Measurements from ENCODE around the gene TJP3.

The TJP3 gene

DNA sequence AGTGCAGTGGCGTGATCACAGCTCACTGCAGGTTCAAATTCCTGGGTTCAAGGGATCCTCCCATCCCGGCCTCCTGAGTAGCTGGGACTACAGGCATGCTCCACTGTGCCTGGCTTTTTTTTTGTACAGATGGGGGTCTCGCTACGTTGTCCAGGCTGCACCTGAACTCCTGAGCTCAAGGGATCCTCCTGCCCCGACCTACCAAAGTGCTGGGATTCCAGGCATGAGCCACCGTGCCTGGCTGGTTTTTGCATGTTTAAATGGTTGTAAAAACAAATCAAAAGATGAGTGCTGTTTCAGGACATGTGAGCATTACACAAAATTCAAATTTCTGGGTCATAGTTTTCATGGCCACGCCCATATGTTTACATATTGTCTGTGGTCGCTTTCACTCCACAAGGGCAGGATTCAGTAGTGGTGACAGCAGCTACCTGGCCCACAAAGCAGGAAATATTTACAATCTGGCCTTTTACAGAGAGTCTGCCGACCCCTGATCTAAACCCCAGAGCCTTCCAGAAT is 72.7 kb downstream of the TJP3 start:
- TF ChIP-seq, protein P1, sequence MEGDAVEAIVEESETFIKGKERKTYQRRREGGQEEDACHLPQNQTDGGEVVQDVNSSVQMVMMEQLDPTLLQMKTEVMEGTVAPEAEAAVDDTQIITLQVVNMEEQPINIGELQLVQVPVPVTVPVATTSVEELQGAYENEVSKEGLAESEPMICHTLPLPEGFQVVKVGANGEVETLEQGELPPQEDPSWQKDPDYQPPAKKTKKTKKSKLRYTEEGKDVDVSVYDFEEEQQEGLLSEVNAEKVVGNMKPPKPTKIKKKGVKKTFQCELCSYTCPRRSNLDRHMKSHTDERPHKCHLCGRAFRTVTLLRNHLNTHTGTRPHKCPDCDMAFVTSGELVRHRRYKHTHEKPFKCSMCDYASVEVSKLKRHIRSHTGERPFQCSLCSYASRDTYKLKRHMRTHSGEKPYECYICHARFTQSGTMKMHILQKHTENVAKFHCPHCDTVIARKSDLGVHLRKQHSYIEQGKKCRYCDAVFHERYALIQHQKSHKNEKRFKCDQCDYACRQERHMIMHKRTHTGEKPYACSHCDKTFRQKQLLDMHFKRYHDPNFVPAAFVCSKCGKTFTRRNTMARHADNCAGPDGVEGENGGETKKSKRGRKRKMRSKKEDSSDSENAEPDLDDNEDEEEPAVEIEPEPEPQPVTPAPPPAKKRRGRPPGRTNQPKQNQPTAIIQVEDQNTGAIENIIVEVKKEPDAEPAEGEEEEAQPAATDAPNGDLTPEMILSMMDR (IDR thresholded peaks at IDR 0.05; ENCODE audit: extremely low read depth, insufficient read depth, missing control alignments), result no peak
- in situ Hi-C loops (cut with MboI; ENCODE audit: low pct_unique_long_range_greater_than_20kb, low sequenced_read_pairs, unreplicated experiment), result no loop called here
- no peak for DNase-seq (ENCODE audit: low spot score)

DNA sequence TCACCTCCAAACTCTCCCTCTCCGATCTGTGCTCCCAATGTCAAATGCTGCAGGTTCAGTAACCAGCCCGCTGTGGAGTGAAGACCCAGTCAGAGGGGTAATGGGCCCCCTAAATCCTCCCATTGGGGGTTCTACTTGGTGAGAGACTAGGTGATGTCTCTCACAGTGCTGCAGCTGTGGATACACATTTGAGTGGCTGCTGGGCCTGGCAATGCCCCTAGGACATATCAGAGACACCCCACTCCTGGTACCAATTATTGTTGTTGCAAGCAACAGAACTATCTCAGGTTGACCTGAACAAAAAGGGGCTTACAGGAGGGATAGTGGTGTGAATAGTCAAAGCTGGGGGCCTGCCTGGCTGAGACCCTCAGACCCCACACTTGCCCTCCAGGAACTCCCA is 73.4 kb downstream of the TJP3 start:
- in situ Hi-C loops (cut with MboI; ENCODE audit: low pct_unique_long_range_greater_than_20kb, low sequenced_read_pairs, unreplicated experiment), result no loop called here
- TF ChIP-seq, protein P1 (IDR thresholded peaks at IDR 0.05; ENCODE audit: extremely low read depth, insufficient read depth, missing control alignments), result no peak
- DNase-seq (ENCODE audit: low spot score), result no peak

DNA sequence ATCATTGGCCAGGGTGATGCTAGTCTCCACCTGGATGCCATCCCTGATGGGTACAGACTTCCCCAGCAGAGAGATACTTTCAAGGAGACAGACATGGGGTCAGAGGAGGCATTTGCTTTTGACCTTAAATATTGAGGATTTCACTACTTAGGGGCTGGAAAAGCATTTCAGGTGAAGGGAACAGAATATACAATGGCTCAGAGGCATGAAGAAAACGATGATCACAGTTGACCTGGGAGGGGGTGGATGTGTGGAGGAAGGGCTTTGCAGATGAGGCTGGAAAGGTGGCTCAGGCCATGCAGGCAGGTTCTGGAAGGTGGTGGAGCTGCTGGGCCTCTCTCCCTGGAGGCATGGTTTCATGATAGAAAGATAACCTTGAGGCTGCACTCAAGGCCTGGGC is 74.1 kb downstream of the TJP3 start:
- in situ Hi-C loops (cut with MboI; ENCODE audit: low pct_unique_long_range_greater_than_20kb, low sequenced_read_pairs, unreplicated experiment), result no loop called here
- TF ChIP-seq, protein P1 (IDR thresholded peaks at IDR 0.05; ENCODE audit: extremely low read depth, insufficient read depth, missing control alignments), result no peak
- no peak for DNase-seq (ENCODE audit: low spot score)

DNA sequence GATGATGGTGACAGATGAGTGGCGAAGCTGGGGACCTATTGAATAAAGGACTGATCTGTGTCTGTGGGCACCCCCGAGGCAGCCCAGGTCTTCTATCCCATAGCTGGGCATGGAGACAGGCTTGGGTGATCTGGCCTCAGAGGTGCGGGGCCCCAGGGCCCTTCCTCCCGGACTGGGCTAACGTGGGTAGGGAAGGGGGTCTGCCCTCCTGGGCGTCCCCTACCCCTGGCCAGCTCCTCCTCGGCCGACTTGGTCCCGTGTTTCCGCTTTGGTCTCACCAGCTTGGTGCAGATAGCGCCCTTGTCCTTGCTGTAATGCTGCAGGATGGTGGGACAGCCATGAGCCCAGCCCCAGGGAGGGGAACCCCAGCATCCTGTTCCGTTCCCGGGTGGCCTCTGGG is 74.7 kb downstream of the TJP3 start:
- in situ Hi-C loops (cut with MboI; ENCODE audit: low pct_unique_long_range_greater_than_20kb, low sequenced_read_pairs, unreplicated experiment), result no loop called here
- DNase-seq (ENCODE audit: low spot score), result no peak
- TF ChIP-seq, protein P1 (IDR thresholded peaks at IDR 0.05; ENCODE audit: extremely low read depth, insufficient read depth, missing control alignments), result no peak

DNA sequence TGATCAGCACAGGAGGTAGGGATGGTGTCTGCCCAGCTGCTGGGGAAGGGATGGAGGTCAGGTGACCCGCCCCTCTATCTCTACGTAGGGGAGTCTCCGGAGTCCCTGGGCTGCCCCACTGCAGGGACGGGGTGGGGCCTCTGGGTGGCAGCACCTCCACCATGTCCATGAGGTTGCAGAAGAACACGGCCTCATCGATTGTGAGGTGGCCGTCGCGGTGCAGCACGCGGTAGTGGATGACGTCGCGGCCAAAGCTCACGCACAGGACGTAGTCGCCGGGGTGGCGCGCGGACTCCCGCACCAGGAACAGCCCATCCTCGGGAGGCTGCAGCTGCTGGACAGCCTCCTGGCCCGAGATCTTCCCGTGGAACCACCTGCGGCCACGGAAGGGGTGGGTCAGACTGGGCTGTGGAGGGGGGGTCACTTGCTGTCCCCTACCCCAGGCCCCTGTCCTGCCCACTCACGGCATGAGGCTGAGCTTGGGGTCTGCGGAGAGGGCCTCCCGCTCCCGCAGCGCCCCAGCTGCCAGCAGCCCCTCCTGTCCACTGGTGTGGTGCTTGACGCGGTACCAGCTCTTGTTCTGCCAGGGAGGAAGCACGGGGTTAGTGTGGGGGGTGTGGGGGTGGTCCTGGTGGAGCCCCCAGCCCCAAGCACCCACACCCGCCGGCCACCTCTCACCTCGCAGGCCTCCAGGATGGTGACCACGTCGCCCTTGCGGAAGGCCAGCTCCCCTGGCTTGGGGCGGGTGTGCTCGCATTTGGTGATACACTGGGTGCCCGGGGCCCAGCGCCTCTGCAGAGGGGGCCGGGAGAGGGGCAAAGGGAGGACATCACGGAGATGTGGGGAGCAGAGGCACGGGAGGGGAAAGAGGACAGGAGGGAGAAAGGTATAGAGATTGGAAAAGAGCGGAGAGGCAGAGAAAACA is 75.7 kb downstream of the TJP3 start:
- TF ChIP-seq, protein P1 (IDR thresholded peaks at IDR 0.05; ENCODE audit: extremely low read depth, insufficient read depth, missing control alignments), result peak; percentile 47
- DNase-seq (ENCODE audit: low spot score), result no peak
- in situ Hi-C loops (cut with MboI; ENCODE audit: low pct_unique_long_range_greater_than_20kb, low sequenced_read_pairs, unreplicated experiment), result no loop called here

DNA sequence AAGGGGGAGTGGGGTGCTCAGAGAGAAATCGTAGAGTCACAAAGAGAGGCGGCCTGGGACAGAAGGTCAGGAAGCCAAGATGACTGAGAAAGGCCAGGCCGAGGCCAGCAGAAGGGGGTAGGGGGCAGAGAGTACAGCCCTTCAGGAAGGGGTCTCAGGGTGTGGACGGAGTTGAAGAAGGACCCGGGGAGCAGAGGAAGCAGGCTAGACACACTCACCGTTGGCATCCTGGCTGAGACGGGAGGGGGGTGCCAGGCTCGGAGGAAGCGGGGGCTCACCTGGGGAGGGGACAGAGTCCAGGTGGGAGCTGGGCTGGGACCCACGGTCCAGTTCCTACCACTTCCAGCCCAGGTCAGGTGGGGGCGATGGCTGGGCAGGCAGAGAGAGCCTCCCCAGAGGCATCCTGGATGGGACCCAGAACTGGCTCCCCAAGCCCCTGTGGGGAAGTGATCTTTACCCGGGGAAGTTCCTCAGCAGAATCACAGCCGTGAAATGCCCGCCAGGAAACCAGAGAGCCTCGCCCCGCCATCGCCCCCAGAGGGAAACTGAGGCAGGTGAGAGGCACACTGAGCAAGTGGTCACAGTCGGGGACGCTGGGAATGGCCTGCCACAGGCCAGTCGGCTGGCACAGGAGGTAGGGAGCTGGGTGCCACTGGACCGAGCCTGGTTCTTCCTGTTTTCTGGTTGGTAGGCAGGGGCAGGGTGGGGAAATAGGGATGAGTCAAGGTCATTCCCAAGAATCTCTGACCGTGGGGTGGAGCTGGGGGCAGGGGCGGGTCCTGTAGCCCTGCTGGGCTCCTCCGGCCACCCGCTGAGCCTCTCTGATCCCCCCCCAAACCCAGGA is 76.6 kb downstream of the TJP3 start:
- DNase-seq (ENCODE audit: low spot score), result no peak
- TF ChIP-seq, protein P1 (IDR thresholded peaks at IDR 0.05; ENCODE audit: extremely low read depth, insufficient read depth, missing control alignments), result no peak
- in situ Hi-C loops (cut with MboI; ENCODE audit: low pct_unique_long_range_greater_than_20kb, low sequenced_read_pairs, unreplicated experiment), result no loop called here

Measured in GM13977 (cell line).